Stomach (tissue), 4 donors: ENCODE measurements around the gene PLCG1.

ENCODE experiments used
- CTCF ChIP-seq, 7 experiments: fragments of 450-650 bp in 4 of 7; fragments of 200-600 bp in 3 of 7; sonication (generic) in 3 of 7; IDR thresholded peaks; one replicate each; pipeline ENCODE4 v1.5.1; 2016 to 2019; ENCODE audit warnings: antibody characterized with exemption in 7 of 7, control low read depth in 2 of 7, mild to moderate bottlenecking in 1 of 7
- POLR2A ChIP-seq, 4 donors: fragments of 450-650 bp; IDR thresholded peaks; one replicate each; pipeline ENCODE4 v1.6.1; 2016; ENCODE audit warnings: antibody characterized with exemption in 4 of 4, control low read depth in 2 of 4, mild to moderate bottlenecking in 1 of 4, moderate library complexity in 1 of 4
- POLR2AphosphoS5 ChIP-seq, 3 donors: sonication (generic); formaldehyde crosslinking; IDR thresholded peaks; one replicate each; pipeline ENCODE4 v1.6.1; 2016; ENCODE audit warnings: antibody characterized with exemption in 3 of 3

- TF ChIP-seq CTCF (IDR thresholded peaks at IDR 0.05) (no peak), POLR2AphosphoS5 (IDR thresholded peaks at IDR 0.05) (no peak), POLR2A (IDR thresholded peaks at IDR 0.05) (no peak)
Observed at GRCh38 chr20:41169162-41169690, 31.9 kb downstream of the PLCG1 start.
